HEK293 (cell line): ENCODE results near the gene DNM1.

Source experiments
- CTCF ChIA-PET: fragments of 350-600 bp; formaldehyde crosslinking; extraction: SDS; loops from one replicate; lab custom pipeline; 2021; ENCODE audit warnings: antibody characterized with exemption; lab: Yijun Ruan, JAX
- POLR2A ChIA-PET: fragments of 300-600 bp; formaldehyde crosslinking; extraction: SDS; loops from one replicate; lab custom pipeline; 2020; ENCODE audit warnings: antibody characterized with exemption, inconsistent platforms; lab: Yijun Ruan, JAX
- H3K27ac ChIP-seq: fragments of 200-500 bp; sonication (Bioruptor generic); 2 replicates; pipeline ENCODE4 v1.5.1; 2014; ENCODE audit warnings: low read depth, low read length, control low read depth, inconsistent platforms; ENCODE audit errors: extremely low read depth
- H3K36me3 ChIP-seq, 2 experiments: fragments of 200-500 bp in 1 of 2; sonication (Bioruptor generic) in 1 of 2; 1 replicate in 1 of 2; 2 replicates in 1 of 2; pipeline ENCODE4 v1.5.1; 2014 to 2017; ENCODE audit warnings: inconsistent platforms in 2 of 2, low read length in 2 of 2; ENCODE audit not compliant: control insufficient read depth in 2 of 2, insufficient read depth in 1 of 2
- H3K4me1 ChIP-seq: fragments of 200-500 bp; sonication (Bioruptor generic); 2 replicates; pipeline ENCODE4 v1.5.1; 2014; ENCODE audit warnings: mild to moderate bottlenecking, low read length, inconsistent platforms; ENCODE audit not compliant: control insufficient read depth, insufficient read depth
- H3K4me3 ChIP-seq: 2 replicates; pipeline ENCODE4 v1.5.1; 2011; ENCODE audit warnings: low read depth, mild to moderate bottlenecking, control low read depth, low read length, moderate library complexity
- H3K9me3 ChIP-seq: fragments of 200-500 bp; sonication (Bioruptor generic); 2 replicates; pipeline ENCODE4 v1.5.1; 2014; ENCODE audit warnings: low read depth, low read length, inconsistent platforms; ENCODE audit not compliant: control insufficient read depth, insufficient read depth
- GLI2 ChIP-seq: fragments of 450-650 bp; formaldehyde crosslinking; IDR thresholded peaks from 2 replicates; pipeline ENCODE4; 2017; ENCODE audit warnings: missing biosample characterization, missing genetic modification characterization, low read depth, borderline replicate concordance
- GLI4 ChIP-seq: fragments of 450-650 bp; formaldehyde crosslinking; IDR thresholded peaks from 2 replicates; pipeline ENCODE4 v1.5.1; 2016; ENCODE audit warnings: missing biosample characterization, missing genetic modification characterization
- OSR2 ChIP-seq: fragments of 450-650 bp; formaldehyde crosslinking; IDR thresholded peaks from 2 replicates; pipeline ENCODE4 v1.5.1; 2016; ENCODE audit warnings: missing biosample characterization, missing genetic modification characterization
- RBAK ChIP-seq: fragments of 450-650 bp; formaldehyde crosslinking; IDR thresholded peaks from 2 replicates; pipeline ENCODE4 v1.5.1; 2016; ENCODE audit warnings: missing biosample characterization, missing genetic modification characterization
- ZFP69B ChIP-seq: fragments of 450-650 bp; formaldehyde crosslinking; IDR thresholded peaks from 2 replicates; pipeline ENCODE4 v1.5.1; 2016; ENCODE audit warnings: missing biosample characterization, missing genetic modification characterization
- ZNF112 ChIP-seq: fragments of 450-650 bp; formaldehyde crosslinking; IDR thresholded peaks from 2 replicates; pipeline ENCODE4 v1.5.0; 2017; ENCODE audit warnings: missing biosample characterization, missing genetic modification characterization
- ZNF133 ChIP-seq: fragments of 450-650 bp; formaldehyde crosslinking; IDR thresholded peaks from 2 replicates; pipeline ENCODE4 v1.5.1; 2016; ENCODE audit warnings: missing biosample characterization, missing genetic modification characterization
- ZNF146 ChIP-seq: fragments of 450-650 bp; formaldehyde crosslinking; IDR thresholded peaks from 2 replicates; pipeline ENCODE4 v1.5.1; 2016; ENCODE audit warnings: missing biosample characterization, missing genetic modification characterization
- ZNF157 ChIP-seq: fragments of 450-650 bp; formaldehyde crosslinking; IDR thresholded peaks from 2 replicates; pipeline ENCODE4 v1.5.1; 2016; ENCODE audit warnings: missing biosample characterization, missing genetic modification characterization
- ZNF174 ChIP-seq: fragments of 450-650 bp; formaldehyde crosslinking; IDR thresholded peaks from 2 replicates; pipeline ENCODE4 v1.5.0; 2017; ENCODE audit warnings: missing biosample characterization, mild to moderate bottlenecking, missing genetic modification characterization
- ZNF335 ChIP-seq: fragments of 450-650 bp; formaldehyde crosslinking; conservative IDR thresholded peaks from 2 replicates; pipeline ENCODE4 v1.5.1; 2016; ENCODE audit warnings: missing biosample characterization, missing genetic modification characterization
- ZNF777 ChIP-seq: fragments of 450-650 bp; formaldehyde crosslinking; IDR thresholded peaks from 2 replicates; pipeline ENCODE4 v1.5.1; 2017; ENCODE audit warnings: missing biosample characterization, missing genetic modification characterization, borderline replicate concordance
- ZSCAN16 ChIP-seq: fragments of 450-650 bp; formaldehyde crosslinking; IDR thresholded peaks from 2 replicates; pipeline ENCODE4 v1.5.1; 2016; ENCODE audit warnings: missing biosample characterization, missing genetic modification characterization
- TF ChIP-seq, protein P1 (sequence below): fragments of 450-650 bp; formaldehyde crosslinking; IDR thresholded peaks from 2 replicates; pipeline ENCODE4 v1.5.0; 2017; ENCODE audit warnings: missing biosample characterization, missing genetic modification characterization, borderline replicate concordance
- TF ChIP-seq, protein P2 (sequence below): fragments of 450-650 bp; formaldehyde crosslinking; IDR thresholded peaks from 2 replicates; pipeline ENCODE4 v1.5.1; 2016; ENCODE audit warnings: missing biosample characterization, missing genetic modification characterization
- TF ChIP-seq, protein P3 (sequence below): fragments of 450-650 bp; formaldehyde crosslinking; IDR thresholded peaks from 2 replicates; pipeline ENCODE4 v1.5.1; 2016; ENCODE audit warnings: missing biosample characterization, missing genetic modification characterization
- TF ChIP-seq, protein P4 (sequence below): fragments of 450-650 bp; formaldehyde crosslinking; conservative IDR thresholded peaks from 2 replicates; pipeline ENCODE4 v1.5.1; 2016; ENCODE audit warnings: low read depth, missing biosample characterization, missing genetic modification characterization

Gene DNM1

DNA sequence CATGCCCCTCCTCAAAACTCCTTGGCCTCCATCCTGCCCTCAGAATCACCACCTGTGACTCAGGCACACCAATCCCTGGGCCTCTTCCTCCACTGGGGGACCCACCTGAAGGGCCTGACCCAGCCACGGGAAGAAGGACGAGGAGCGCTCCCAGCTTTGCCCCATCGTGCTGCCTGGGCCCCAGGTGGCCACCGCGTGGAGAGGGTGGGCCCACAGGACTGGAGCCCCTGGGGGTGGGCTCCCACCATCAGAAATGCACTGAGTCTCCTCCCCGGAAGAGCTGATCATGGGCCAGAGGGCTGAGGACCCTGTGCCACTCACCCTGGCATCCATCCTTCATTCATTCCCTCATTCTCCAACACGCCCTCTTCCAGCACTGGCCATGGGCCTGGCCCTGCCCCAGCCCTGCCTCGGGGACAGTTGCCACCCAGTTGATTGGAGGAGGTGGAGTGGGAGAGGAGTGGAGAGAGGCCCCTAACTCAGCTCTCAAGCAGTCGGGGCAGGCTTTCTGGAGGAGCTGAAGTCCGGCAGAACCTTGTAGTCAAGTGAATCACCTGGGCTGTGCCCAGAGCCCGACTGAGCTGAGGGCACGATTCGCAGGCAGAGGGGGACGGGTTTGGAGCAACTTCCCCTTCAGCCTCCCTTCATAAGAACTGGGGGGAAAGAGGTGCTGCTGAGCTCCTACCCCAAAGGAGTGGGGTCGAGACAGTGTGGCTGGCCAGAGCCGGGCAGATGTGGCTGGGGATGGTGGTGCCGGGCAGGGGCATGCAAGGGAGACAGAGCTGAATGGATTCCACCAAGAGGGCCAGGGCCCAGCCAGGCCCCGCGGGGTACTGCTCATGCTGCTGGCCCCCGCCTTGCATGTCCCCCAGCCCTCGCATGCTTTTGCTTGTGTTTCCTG lies 29.6 kb downstream of the DNM1 start:
- Histone ChIP-seq H3K27ac (no peak overlapping the region), H3K36me3 (peaks cover 0 to 3% of the 10 kb centered on the region in 2 experiments; a peak in 2 of 3 replicates), H3K9me3 (no peaks in the 10 kb centered on the region), H3K4me3 (no peak overlapping the region), H3K4me1 (no peaks in the 10 kb centered on the region)
- no peak for TF ChIP-seq RBAK
- TF ChIP-seq ZFP69B (tag by site-specific recombination), result no peak
- TF ChIP-seq OSR2 (tag by site-specific recombination), result no peak
- no peak for TF ChIP-seq GLI2 (tag by site-specific recombination)
- no peak for TF ChIP-seq ZSCAN16
- TF ChIP-seq ZNF174 (tag by site-specific recombination), result no peak
- no peak for TF ChIP-seq ZNF112 (tag by site-specific recombination)
- TF ChIP-seq, protein P1, sequence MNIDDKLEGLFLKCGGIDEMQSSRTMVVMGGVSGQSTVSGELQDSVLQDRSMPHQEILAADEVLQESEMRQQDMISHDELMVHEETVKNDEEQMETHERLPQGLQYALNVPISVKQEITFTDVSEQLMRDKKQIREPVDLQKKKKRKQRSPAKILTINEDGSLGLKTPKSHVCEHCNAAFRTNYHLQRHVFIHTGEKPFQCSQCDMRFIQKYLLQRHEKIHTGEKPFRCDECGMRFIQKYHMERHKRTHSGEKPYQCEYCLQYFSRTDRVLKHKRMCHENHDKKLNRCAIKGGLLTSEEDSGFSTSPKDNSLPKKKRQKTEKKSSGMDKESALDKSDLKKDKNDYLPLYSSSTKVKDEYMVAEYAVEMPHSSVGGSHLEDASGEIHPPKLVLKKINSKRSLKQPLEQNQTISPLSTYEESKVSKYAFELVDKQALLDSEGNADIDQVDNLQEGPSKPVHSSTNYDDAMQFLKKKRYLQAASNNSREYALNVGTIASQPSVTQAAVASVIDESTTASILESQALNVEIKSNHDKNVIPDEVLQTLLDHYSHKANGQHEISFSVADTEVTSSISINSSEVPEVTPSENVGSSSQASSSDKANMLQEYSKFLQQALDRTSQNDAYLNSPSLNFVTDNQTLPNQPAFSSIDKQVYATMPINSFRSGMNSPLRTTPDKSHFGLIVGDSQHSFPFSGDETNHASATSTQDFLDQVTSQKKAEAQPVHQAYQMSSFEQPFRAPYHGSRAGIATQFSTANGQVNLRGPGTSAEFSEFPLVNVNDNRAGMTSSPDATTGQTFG (tag by site-specific recombination), result no peak
- no peak for TF ChIP-seq ZNF133 (tag by site-specific recombination)
- TF ChIP-seq ZNF157, result no peak
- TF ChIP-seq, protein P2, sequence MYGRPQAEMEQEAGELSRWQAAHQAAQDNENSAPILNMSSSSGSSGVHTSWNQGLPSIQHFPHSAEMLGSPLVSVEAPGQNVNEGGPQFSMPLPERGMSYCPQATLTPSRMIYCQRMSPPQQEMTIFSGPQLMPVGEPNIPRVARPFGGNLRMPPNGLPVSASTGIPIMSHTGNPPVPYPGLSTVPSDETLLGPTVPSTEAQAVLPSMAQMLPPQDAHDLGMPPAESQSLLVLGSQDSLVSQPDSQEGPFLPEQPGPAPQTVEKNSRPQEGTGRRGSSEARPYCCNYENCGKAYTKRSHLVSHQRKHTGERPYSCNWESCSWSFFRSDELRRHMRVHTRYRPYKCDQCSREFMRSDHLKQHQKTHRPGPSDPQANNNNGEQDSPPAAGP, result no peak
- TF ChIP-seq, protein P3, sequence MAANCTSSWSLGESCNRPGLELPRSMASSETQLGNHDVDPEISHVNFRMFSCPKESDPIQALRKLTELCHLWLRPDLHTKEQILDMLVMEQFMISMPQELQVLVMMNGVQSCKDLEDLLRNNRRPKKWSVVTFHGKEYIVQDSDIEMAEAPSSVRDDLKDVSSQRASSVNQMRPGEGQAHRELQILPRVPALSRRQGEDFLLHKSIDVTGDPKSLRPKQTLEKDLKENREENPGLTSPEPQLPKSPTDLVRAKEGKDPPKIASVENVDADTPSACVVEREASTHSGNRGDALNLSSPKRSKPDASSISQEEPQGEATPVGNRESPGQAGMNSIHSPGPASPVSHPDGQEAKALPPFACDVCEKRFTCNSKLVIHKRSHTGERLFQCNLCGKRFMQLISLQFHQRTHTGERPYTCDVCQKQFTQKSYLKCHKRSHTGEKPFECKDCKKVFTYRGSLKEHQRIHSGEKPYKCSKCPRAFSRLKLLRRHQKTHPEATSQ (tag by site-specific recombination), result no peak
- TF ChIP-seq GLI4 (tag by site-specific recombination), result no peak
- TF ChIP-seq, protein P4, sequence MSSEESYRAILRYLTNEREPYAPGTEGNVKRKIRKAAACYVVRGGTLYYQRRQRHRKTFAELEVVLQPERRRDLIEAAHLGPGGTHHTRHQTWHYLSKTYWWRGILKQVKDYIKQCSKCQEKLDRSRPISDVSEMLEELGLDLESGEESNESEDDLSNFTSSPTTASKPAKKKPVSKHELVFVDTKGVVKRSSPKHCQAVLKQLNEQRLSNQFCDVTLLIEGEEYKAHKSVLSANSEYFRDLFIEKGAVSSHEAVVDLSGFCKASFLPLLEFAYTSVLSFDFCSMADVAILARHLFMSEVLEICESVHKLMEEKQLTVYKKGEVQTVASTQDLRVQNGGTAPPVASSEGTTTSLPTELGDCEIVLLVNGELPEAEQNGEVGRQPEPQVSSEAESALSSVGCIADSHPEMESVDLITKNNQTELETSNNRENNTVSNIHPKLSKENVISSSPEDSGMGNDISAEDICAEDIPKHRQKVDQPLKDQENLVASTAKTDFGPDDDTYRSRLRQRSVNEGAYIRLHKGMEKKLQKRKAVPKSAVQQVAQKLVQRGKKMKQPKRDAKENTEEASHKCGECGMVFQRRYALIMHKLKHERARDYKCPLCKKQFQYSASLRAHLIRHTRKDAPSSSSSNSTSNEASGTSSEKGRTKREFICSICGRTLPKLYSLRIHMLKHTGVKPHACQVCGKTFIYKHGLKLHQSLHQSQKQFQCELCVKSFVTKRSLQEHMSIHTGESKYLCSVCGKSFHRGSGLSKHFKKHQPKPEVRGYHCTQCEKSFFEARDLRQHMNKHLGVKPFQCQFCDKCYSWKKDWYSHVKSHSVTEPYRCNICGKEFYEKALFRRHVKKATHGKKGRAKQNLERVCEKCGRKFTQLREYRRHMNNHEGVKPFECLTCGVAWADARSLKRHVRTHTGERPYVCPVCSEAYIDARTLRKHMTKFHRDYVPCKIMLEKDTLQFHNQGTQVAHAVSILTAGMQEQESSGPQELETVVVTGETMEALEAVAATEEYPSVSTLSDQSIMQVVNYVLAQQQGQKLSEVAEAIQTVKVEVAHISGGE (tag by site-specific recombination), result no peak
- TF ChIP-seq ZNF777 (tag by site-specific recombination), result no peak
- TF ChIP-seq ZNF146 (tag by site-specific recombination), result no peak
- TF ChIP-seq ZNF335 (tag by site-specific recombination), result no peak
- POLR2A ChIA-PET, result interaction anchor here (0.8 kb wide), 1 partner anchor 17 kb away, joined by 3 read pairs; no protein-coding TSS in a partner anchor
- CTCF ChIA-PET, result interaction anchor here (0.6 to 0.8 kb wide), 4 partner anchors 10 to 447 kb away, joined by 3 to 6 read pairs (median 5); partner anchors contain the start of gene CDK9
